ENCODE measurements around the gene MOB3B. TPM values are rescaled to one million over a fixed set of nuclear protein-coding genes. Genes with fewer than 3 reads are reported as not detected.

The MOB3B gene
- total and polyA plus RNA-seq, 2 donors (not counting 1 experiment from before 2014, with no cell fraction given), result under 0.01 to 0.15 TPM

- Histone ChIP-seq H3K4me2 (ENCODE audit: extremely low read depth, insufficient read depth, low read length) (no peak overlapping the region), H3K4me1 (ENCODE audit: control insufficient read depth, extremely low read depth, insufficient read depth, low read length) (no peaks in the 10 kb centered on the region), H3K27me3 (ENCODE audit: control insufficient read depth, insufficient read depth, low read length) (no peaks in the 10 kb centered on the region), H3K36me3 (ENCODE audit: control insufficient read depth, insufficient read depth, low read length) (no peaks in the 10 kb centered on the region), H3K4me3 (replicated peaks in 1 of 4; ENCODE audit: control extremely low read depth in 1 of 4, insufficient read depth in 1 of 4, low read depth in 3 of 4, low read length in 4 of 4) (no peak overlapping the region), H3K9ac (ENCODE audit: insufficient read depth, low read length) (no peak overlapping the region), H3K27ac (ENCODE audit: insufficient read depth, low read length) (no peak overlapping the region), H3K79me2 (ENCODE audit: control insufficient read depth, insufficient read depth, low read length) (no peaks in the 10 kb centered on the region), H2AFZ (ENCODE audit: low read length) (no peak overlapping the region), H3K9me3 (ENCODE audit: control insufficient read depth, insufficient read depth, low read depth, low read length) (no peaks in the 10 kb centered on the region), H4K20me1 (ENCODE audit: control insufficient read depth, extremely low read depth, insufficient read depth, low read length) (no peaks in the 10 kb centered on the region)
- DNase-seq (ENCODE audit: low read depth in 2 of 2), result no peak
- TF ChIP-seq CTCF (conservative IDR thresholded peaks at IDR 0.05 in 1 of 2, IDR thresholded peaks at IDR 0.05 in 1 of 2; ENCODE audit: low read depth in 1 of 2, low read length in 2 of 2), result no peak
- no peak for TF ChIP-seq EZH2 (IDR thresholded peaks at IDR 0.05; ENCODE audit: low read length, missing control alignments)
Observed at GRCh38 chr9:27400334-27400880, 129.2 kb downstream of the MOB3B start.

- Histone ChIP-seq H3K4me3 (replicated peaks in 1 of 4; ENCODE audit: control extremely low read depth in 1 of 4, insufficient read depth in 1 of 4, low read depth in 3 of 4, low read length in 4 of 4) (no peak overlapping the region), H3K36me3 (ENCODE audit: control insufficient read depth, insufficient read depth, low read length) (no peaks in the 10 kb centered on the region), H2AFZ (ENCODE audit: low read length) (no peak overlapping the region), H4K20me1 (ENCODE audit: control insufficient read depth, extremely low read depth, insufficient read depth, low read length) (no peaks in the 10 kb centered on the region), H3K79me2 (ENCODE audit: control insufficient read depth, insufficient read depth, low read length) (no peaks in the 10 kb centered on the region), H3K27me3 (ENCODE audit: control insufficient read depth, insufficient read depth, low read length) (no peaks in the 10 kb centered on the region), H3K27ac (ENCODE audit: insufficient read depth, low read length) (no peak overlapping the region), H3K9ac (ENCODE audit: insufficient read depth, low read length) (no peak overlapping the region), H3K4me2 (ENCODE audit: extremely low read depth, insufficient read depth, low read length) (no peak overlapping the region), H3K4me1 (ENCODE audit: control insufficient read depth, extremely low read depth, insufficient read depth, low read length) (no peaks in the 10 kb centered on the region), H3K9me3 (ENCODE audit: control insufficient read depth, insufficient read depth, low read depth, low read length) (no peaks in the 10 kb centered on the region)
- DNase-seq (ENCODE audit: low read depth in 2 of 2), result no peak
- TF ChIP-seq CTCF (conservative IDR thresholded peaks at IDR 0.05 in 1 of 2, IDR thresholded peaks at IDR 0.05 in 1 of 2; ENCODE audit: low read depth in 1 of 2, low read length in 2 of 2) (no peak), EZH2 (IDR thresholded peaks at IDR 0.05; ENCODE audit: low read length, missing control alignments) (no peak)
Observed at GRCh38 chr9:27398982-27399653, 130.5 kb downstream of the MOB3B start.

- H3K4me1 ChIP-seq (ENCODE audit: control insufficient read depth, extremely low read depth, insufficient read depth, low read length), result no peaks in the 10 kb centered on the region
- no peaks in the 10 kb centered on the region for H3K27me3 ChIP-seq (ENCODE audit: control insufficient read depth, insufficient read depth, low read length)
- no peak overlapping the region for H2AFZ ChIP-seq (ENCODE audit: low read length)
- H3K9me3 ChIP-seq (ENCODE audit: control insufficient read depth, insufficient read depth, low read depth, low read length), result no peaks in the 10 kb centered on the region
- no peaks in the 10 kb centered on the region for H3K36me3 ChIP-seq (ENCODE audit: control insufficient read depth, insufficient read depth, low read length)
- DNase-seq (ENCODE audit: low read depth in 2 of 2), result no peak
- no peak overlapping the region for H3K4me2 ChIP-seq (ENCODE audit: extremely low read depth, insufficient read depth, low read length)
- TF ChIP-seq EZH2 (IDR thresholded peaks at IDR 0.05; ENCODE audit: low read length, missing control alignments), result no peak
- TF ChIP-seq CTCF (conservative IDR thresholded peaks at IDR 0.05 in 1 of 2, IDR thresholded peaks at IDR 0.05 in 1 of 2; ENCODE audit: low read depth in 1 of 2, low read length in 2 of 2), result no peak
- no peaks in the 10 kb centered on the region for H3K79me2 ChIP-seq (ENCODE audit: control insufficient read depth, insufficient read depth, low read length)
- no peak overlapping the region for H3K9ac ChIP-seq (ENCODE audit: insufficient read depth, low read length)
- no peaks in the 10 kb centered on the region for H4K20me1 ChIP-seq (ENCODE audit: control insufficient read depth, extremely low read depth, insufficient read depth, low read length)
- H3K27ac ChIP-seq (ENCODE audit: insufficient read depth, low read length), result no peak overlapping the region
- no peak overlapping the region for H3K4me3 ChIP-seq (replicated peaks in 1 of 4; ENCODE audit: control extremely low read depth in 1 of 4, insufficient read depth in 1 of 4, low read depth in 3 of 4, low read length in 4 of 4)
Observed at GRCh38 chr9:27396495-27396894, 133.1 kb downstream of the MOB3B start.
